Measurements from ENCODE around the gene RBM10.
A peak's percentile ranks its signal among the peaks of the same experiment; 100 is the strongest.

The RBM10 gene

GRCh38 chrX:47217121-47217851 is 72.3 kb downstream of the RBM10 start:
- peak overlapping the region; percentile 25 for H3K4me3 ChIP-seq (replicated peaks; ENCODE audit: low read depth, low read length)
- peak; percentile 53 for DNase-seq (ENCODE audit: low read depth)
- TF ChIP-seq, protein P1, sequence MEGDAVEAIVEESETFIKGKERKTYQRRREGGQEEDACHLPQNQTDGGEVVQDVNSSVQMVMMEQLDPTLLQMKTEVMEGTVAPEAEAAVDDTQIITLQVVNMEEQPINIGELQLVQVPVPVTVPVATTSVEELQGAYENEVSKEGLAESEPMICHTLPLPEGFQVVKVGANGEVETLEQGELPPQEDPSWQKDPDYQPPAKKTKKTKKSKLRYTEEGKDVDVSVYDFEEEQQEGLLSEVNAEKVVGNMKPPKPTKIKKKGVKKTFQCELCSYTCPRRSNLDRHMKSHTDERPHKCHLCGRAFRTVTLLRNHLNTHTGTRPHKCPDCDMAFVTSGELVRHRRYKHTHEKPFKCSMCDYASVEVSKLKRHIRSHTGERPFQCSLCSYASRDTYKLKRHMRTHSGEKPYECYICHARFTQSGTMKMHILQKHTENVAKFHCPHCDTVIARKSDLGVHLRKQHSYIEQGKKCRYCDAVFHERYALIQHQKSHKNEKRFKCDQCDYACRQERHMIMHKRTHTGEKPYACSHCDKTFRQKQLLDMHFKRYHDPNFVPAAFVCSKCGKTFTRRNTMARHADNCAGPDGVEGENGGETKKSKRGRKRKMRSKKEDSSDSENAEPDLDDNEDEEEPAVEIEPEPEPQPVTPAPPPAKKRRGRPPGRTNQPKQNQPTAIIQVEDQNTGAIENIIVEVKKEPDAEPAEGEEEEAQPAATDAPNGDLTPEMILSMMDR (IDR thresholded peaks at IDR 0.05; ENCODE audit: low read length, missing control alignments): no peak

- H3K4me3 ChIP-seq (replicated peaks; ENCODE audit: low read depth, low read length): peak overlapping the region; percentile 72
- DNase-seq (ENCODE audit: low read depth): peak; percentile 98
- TF ChIP-seq, protein P1 (IDR thresholded peaks at IDR 0.05; ENCODE audit: low read length, missing control alignments): no peak
Measured at GRCh38 chrX:47217852-47218279, 72.8 kb downstream of the RBM10 start.

DNA sequence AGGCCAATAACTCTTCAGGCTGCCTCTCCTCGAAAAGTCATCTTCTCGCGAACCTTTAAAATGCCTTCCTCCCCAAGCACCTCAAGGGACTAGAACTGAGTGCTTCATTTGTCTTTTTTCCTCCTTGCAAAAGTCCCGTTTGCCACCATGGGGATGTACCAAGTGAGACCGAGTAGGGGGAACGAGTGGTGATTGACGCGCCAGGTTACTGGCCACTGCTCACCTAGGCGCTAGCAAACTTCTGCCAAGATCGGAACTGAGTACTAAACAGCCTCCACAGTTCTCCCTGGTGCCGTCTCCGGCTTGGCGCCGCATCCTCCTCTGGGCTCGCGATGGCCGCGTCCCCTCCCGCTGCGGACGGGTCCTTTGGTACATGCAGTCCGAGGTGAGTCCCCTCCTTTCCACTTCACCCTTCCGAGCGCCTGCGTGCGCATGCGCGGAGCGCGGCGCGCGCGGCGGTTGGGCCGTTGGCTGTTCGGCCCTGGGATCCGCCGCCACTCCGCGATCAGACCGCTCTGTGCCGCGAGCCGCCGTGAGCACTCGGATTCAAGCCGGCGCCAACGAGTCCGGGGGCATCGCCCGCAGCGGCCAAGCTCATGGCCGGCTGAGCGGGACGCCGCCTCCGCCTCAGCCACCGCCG is 73.4 kb downstream of the RBM10 start, which contains the start of gene CDK16:
Gene CDK16 (plus strand): TSS at position 402 of the 640 bp plus-strand sequence. CDS start 4,877 bp downstream, outside the sequence.
- DNase-seq (ENCODE audit: low read depth): peak; percentile 81
- TF ChIP-seq, protein P1 (IDR thresholded peaks at IDR 0.05; ENCODE audit: low read length, missing control alignments): no peak
- peak within 1 kb of the TSS; percentile 72 for H3K4me3 ChIP-seq (replicated peaks; ENCODE audit: low read depth, low read length)

DNA sequence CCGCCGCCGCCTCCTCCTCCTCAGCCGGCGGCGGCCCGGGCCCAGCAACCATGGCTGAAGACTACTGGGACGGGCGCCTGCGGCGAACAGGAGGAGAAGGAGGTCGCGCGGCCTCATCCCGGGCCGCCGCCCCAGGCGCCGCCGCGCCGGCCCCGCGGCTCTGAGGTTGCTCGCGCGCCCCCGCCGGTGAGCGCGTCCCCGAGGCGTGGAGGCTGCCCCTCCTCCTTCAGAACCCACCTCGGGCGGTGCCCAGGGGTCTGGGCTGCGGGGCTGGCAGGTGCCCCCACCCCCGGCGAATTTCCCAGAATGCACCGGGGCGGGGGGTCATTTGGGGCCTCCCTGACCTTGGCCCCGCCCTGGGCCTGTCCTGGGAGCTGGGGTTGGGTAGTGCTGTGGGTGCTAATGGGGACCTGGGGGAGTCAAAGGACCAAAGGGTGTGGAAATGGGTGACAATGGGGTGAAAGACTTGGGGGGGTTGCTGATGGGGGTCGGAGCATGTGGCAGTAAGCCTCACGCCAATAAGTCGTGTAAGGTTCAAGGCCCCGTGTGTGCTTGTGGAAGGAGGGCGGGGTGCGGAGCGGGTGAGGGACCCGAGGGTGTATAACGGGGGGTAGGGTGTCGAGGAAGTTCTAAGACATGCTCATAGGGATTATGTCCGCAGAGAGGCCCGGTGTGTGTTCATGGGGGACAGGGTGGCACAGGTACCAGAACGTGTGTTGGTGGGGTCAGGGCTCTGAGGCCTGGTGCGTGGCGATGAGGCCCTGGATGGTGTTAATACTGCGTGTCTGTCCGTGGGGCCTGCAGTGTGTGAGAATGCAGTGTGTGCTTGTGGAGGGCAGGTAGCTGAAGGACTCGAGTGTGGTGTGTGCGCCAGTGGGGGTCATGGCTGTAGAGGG is 74.1 kb downstream of the RBM10 start:
- TF ChIP-seq, protein P1 (IDR thresholded peaks at IDR 0.05; ENCODE audit: low read length, missing control alignments): no peak
- H3K4me3 ChIP-seq (replicated peaks; ENCODE audit: low read depth, low read length): peak overlapping the region; percentile 72

DNA sequence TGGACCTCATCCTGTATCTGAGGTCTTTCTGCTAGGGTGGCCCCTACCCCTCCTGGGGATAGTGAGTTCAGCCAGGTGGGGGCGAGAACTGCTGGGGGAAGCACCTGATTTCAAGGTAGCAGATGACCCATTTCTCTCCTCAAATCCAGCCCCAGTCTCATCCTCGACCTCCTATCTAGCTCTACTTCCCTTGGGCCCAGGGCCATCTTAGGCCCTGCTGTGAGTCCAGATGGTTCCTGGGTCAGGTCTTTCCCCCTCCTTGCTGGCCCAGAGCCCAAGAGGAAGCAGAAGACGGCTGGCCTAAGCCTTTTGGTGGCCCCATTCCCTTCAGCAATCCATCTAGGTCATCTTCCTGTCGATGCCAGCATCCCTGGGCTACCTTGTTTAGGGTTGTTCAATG is 76.7 kb downstream of the RBM10 start:
- no peak overlapping the region for H3K4me3 ChIP-seq (replicated peaks; ENCODE audit: low read depth, low read length)
- DNase-seq (ENCODE audit: low read depth): no peak
- TF ChIP-seq, protein P1 (IDR thresholded peaks at IDR 0.05; ENCODE audit: low read length, missing control alignments): no peak

More for the DNA sequence above, 74.1 kb downstream of the RBM10 start:
- no peak for DNase-seq (ENCODE audit: low read depth)

- H3K4me3 ChIP-seq (replicated peaks; ENCODE audit: low read depth, low read length): no peak overlapping the region
- no peak for DNase-seq (ENCODE audit: low read depth)
- TF ChIP-seq, protein P1 (IDR thresholded peaks at IDR 0.05; ENCODE audit: low read length, missing control alignments): no peak
Measured at GRCh38 chrX:47222751-47223350, 77.8 kb downstream of the RBM10 start.

All from fibroblast of pulmonary artery (primary cell).